Dermis microvascular lymphatic vessel endothelial cell (primary cell): ENCODE measurements around the gene PGRMC2. TPM values are rescaled to one million over a fixed set of nuclear protein-coding genes. Genes with fewer than 3 reads are reported as not detected.

Experiments used
- DNase-seq, 2 donors: peaks; one replicate each; pipeline versions ENCODE4 v3.0.0 to v3.0.0-alpha.2; 2010; ENCODE audit warnings: low read depth in 2 of 2
- total RNA-seq: library from RNA; depleted of rRNA; stranded (reverse); fragments of >200 nt; gene quantifications from 2 replicates; pipeline ENCODE4 v1.2.1, GENCODE V29; 2014

The PGRMC2 gene
- total RNA-seq, result 13.4 and 19.8 TPM in 2 replicates

- DNase-seq, result no peak
These were observed at the start of gene PGRMC2 for GRCh38 chr4:128287141-128287870. TSS of gene PGRMC2 (minus strand) at chr4:128287813. CDS start at chr4:128287790, 23 bp downstream.

- no peak for DNase-seq
These were observed 47.9 kb upstream of the PGRMC2 start for GRCh38 chr4:128335541-128335940.

- DNase-seq, result no peak
These were observed 46.6 kb upstream of the PGRMC2 start for GRCh38 chr4:128334256-128334655.

- no peak for DNase-seq
These were observed 45.9 kb upstream of the PGRMC2 start for GRCh38 chr4:128333309-128334018.

GRCh38 chr4:128332081-128332480, 44.5 kb upstream of the PGRMC2 start:
- no peak for DNase-seq

GRCh38 chr4:128329638-128330037, 42.0 kb upstream of the PGRMC2 start:
- DNase-seq, result no peak

- DNase-seq, result no peak
These were observed 40.5 kb upstream of the PGRMC2 start for GRCh38 chr4:128328106-128328505.

GRCh38 chr4:128323401-128323800, 35.8 kb upstream of the PGRMC2 start:
- DNase-seq, result peak in 1 of 2 donors; percentile 9

- DNase-seq, result peak; percentile 43 to 94
These were observed 35.4 kb upstream of the PGRMC2 start for GRCh38 chr4:128322986-128323385.

- peak in 1 of 2 donors; percentile 71 for DNase-seq
These were observed 34.7 kb upstream of the PGRMC2 start for GRCh38 chr4:128322311-128322710.

GRCh38 chr4:128320656-128321055, 33.0 kb upstream of the PGRMC2 start:
- DNase-seq, result no peak

- DNase-seq, result no peak
These were observed 28.3 kb upstream of the PGRMC2 start for GRCh38 chr4:128315756-128316520.

GRCh38 chr4:128311659-128312403, 24.2 kb upstream of the PGRMC2 start:
- DNase-seq, result no peak

GRCh38 chr4:128310266-128310697, 22.7 kb upstream of the PGRMC2 start:
- peak in 1 of 2 donors; percentile 28 for DNase-seq

GRCh38 chr4:128309585-128309984, 22.0 kb upstream of the PGRMC2 start:
- DNase-seq, result no peak

GRCh38 chr4:128308986-128309385, 21.4 kb upstream of the PGRMC2 start:
- no peak for DNase-seq

GRCh38 chr4:128307123-128307571, 19.5 kb upstream of the PGRMC2 start:
- no peak for DNase-seq

- DNase-seq, result no peak
These were observed 18.3 kb upstream of the PGRMC2 start for GRCh38 chr4:128305942-128306341.

GRCh38 chr4:128303986-128304385, 16.4 kb upstream of the PGRMC2 start:
- DNase-seq, result no peak

- no peak for DNase-seq
These were observed 15.8 kb upstream of the PGRMC2 start for GRCh38 chr4:128303405-128303785.

- DNase-seq, result no peak
These were observed 14.4 kb upstream of the PGRMC2 start for GRCh38 chr4:128301979-128302378.
